HG03103 (cell line): ENCODE measurements around the gene RASEF.
"Not testable (repeated sequence)": the region's sequence is repeated elsewhere in the genome, so short reads cannot be mapped to it uniquely, and the experiment has no call there.

Experiments
- ATAC-seq: cut with Tn5 transposase; IDR thresholded peaks from one replicate; pipeline ENCODE4 v1.9.1; 2021; ENCODE audit warnings: low read depth; ENCODE audit not compliant: unreplicated experiment

RASEF gene

GRCh38 chr9:83062651-83063527 lies at the start of gene RASEF:
Gene RASEF, minus strand, starts transcription at chr9:83063142. Its CDS starts 275 bp downstream, at chr9:83062867.
- no peak for ATAC-seq

- ATAC-seq: no peak
These were observed 48.2 kb upstream of the RASEF start for GRCh38 chr9:83111169-83111568.

- no peak for ATAC-seq
These were observed 46.4 kb upstream of the RASEF start for GRCh38 chr9:83109296-83109695.

GRCh38 chr9:83108208-83108607 lies 45.3 kb upstream of the RASEF start:
- ATAC-seq: no peak

- no peak for ATAC-seq
These were observed 43.8 kb upstream of the RASEF start for GRCh38 chr9:83106772-83107171.

- ATAC-seq: no peak
These were observed 43.3 kb upstream of the RASEF start for GRCh38 chr9:83106263-83106662.

GRCh38 chr9:83097633-83098032 lies 34.7 kb upstream of the RASEF start:
- no peak for ATAC-seq

GRCh38 chr9:83093311-83093710 lies 30.4 kb upstream of the RASEF start:
- ATAC-seq: not testable (repeated sequence)

- ATAC-seq: no peak
These were observed 18.9 kb upstream of the RASEF start for GRCh38 chr9:83081846-83082245.

- no peak for ATAC-seq
These were observed 18.1 kb upstream of the RASEF start for GRCh38 chr9:83081010-83081409.

- not testable (repeated sequence) for ATAC-seq
These were observed 13.0 kb upstream of the RASEF start for GRCh38 chr9:83075932-83076331.

- ATAC-seq: not testable (repeated sequence)
These were observed 9.6 kb upstream of the RASEF start for GRCh38 chr9:83072498-83072897.

- no peak for ATAC-seq
These were observed 8.7 kb upstream of the RASEF start for GRCh38 chr9:83071626-83072025.

GRCh38 chr9:83070261-83070660 lies 7.3 kb upstream of the RASEF start:
- no peak for ATAC-seq

- ATAC-seq: no peak
These were observed 6.7 kb upstream of the RASEF start for GRCh38 chr9:83069651-83070050.

GRCh38 chr9:83068414-83068813 lies 5.5 kb upstream of the RASEF start:
- no peak for ATAC-seq

- ATAC-seq: no peak
These were observed 4.6 kb upstream of the RASEF start for GRCh38 chr9:83067579-83067978.

- ATAC-seq: no peak
These were observed 3.8 kb upstream of the RASEF start for GRCh38 chr9:83066771-83067170.

GRCh38 chr9:83065233-83065632 lies 2.3 kb upstream of the RASEF start:
- no peak for ATAC-seq

- no peak for ATAC-seq
These were observed 822 bp downstream of the RASEF start for GRCh38 chr9:83061990-83062650.

- no peak for ATAC-seq
These were observed 1.9 kb downstream of the RASEF start for GRCh38 chr9:83061036-83061435.

GRCh38 chr9:83060556-83060955 lies 2.4 kb downstream of the RASEF start:
- no peak for ATAC-seq
